HUES48 (cell line): ENCODE results near the gene DPY19L1.
"Not testable (repeated sequence)": the region's sequence is repeated elsewhere in the genome, so short reads cannot be mapped to it uniquely, and the experiment has no call there.

ENCODE experiments used
- H3K27ac ChIP-seq: one replicate; pipeline ENCODE4 v1.7.0; 2013; ENCODE audit warnings: low read depth, low read length, inconsistent platforms
- H3K27me3 ChIP-seq: 2 replicates; pipeline ENCODE4 v1.6.1; 2013; ENCODE audit warnings: mild to moderate bottlenecking, low read length; ENCODE audit not compliant: control insufficient read depth, insufficient read depth
- H3K36me3 ChIP-seq: 2 replicates; pipeline ENCODE4 v1.6.1; 2013; ENCODE audit warnings: low read length; ENCODE audit not compliant: control insufficient read depth, insufficient read depth
- H3K4me1 ChIP-seq: 2 replicates; pipeline ENCODE4 v1.6.1; 2013; ENCODE audit warnings: mild to moderate bottlenecking, low read length; ENCODE audit not compliant: control insufficient read depth, insufficient read depth
- H3K4me3 ChIP-seq: 2 replicates; pipeline ENCODE4 v1.5.1; 2013; ENCODE audit warnings: mild to moderate bottlenecking, low read depth, low read length
- H3K9ac ChIP-seq: 2 replicates; pipeline ENCODE4 v1.6.1; 2013; ENCODE audit warnings: mild to moderate bottlenecking, low read depth, low read length, moderate library complexity
- H3K9me3 ChIP-seq: 2 replicates; pipeline ENCODE4 v1.6.1; 2013; ENCODE audit warnings: low read length; ENCODE audit not compliant: control insufficient read depth, insufficient read depth

DPY19L1 gene

DNA sequence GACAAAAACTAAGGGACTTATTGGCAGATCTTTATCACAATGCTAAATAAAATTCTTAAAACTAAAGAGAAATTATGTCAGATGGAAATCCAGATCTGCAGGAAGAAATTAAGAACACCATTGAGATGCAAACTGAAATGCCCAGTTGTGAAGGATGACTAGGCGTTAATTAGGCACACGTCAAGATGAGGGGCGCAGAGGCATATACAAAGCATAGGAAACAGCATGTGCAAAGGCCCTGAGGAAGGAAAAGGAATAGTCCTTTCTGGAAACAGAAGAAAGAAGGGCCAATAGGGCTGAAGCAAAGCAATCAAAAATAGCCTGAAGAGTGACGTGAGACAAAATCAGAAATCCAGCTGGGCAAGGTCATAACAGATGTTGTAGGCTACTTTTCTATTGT lies 53.1 kb downstream of the DPY19L1 start:
- not testable (repeated sequence) for H3K9me3 ChIP-seq, H3K27ac ChIP-seq, H3K9ac ChIP-seq, H3K4me1 ChIP-seq, H3K4me3 ChIP-seq, H3K27me3 ChIP-seq, H3K36me3 ChIP-seq

DNA sequence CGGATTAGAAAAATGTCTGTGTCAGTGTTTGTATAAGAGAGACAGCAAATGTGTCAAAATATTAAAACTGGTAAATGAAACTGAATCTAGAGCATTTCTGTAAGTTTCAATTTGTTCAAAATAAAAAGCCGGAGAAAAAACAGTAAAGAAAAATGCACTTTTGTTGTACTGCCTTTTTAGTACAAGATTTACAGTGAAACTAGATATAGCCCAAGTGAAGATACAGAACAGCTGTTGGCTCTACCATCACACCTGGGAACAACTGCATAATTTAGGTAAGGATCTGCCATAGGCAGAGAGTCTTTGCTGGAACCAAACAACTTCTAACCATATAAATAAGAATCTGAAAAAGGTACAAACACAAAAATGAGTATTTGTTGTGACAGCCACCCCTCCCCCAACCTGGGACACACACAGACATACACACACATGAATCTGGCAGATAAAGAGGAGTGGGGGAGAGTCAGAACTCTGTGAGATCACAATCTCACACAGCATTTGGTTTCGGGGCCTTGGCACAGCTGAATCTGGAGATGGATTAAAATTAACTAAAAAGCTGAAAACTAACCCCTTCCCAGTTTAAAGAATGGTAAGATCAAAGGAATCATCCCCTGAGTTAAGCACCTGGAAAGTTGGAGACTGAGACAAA lies 54.8 kb downstream of the DPY19L1 start:
- no peak overlapping the region for H3K9ac ChIP-seq
- no peak overlapping the region for H3K4me3 ChIP-seq

GRCh38 chr7:34979124-34979523 lies 58.2 kb downstream of the DPY19L1 start:
- not testable (repeated sequence) for H3K9ac ChIP-seq, H3K27me3 ChIP-seq

More for the DNA sequence above, 54.8 kb downstream of the DPY19L1 start:
- Histone ChIP-seq H3K27ac (no peak overlapping the region), H3K27me3 (no peaks in the 10 kb centered on the region), H3K36me3 (no peaks in the 10 kb centered on the region), H3K9me3 (no peaks in the 10 kb centered on the region), H3K4me1 (0 out of 2 replicates have a peak, but pooled peaks cover 4% of the 10 kb centered on the region)

GRCh38 chr7:34973400-34973760 lies 63.9 kb downstream of the DPY19L1 start:
- no peaks in the 10 kb centered on the region for H3K9me3 ChIP-seq
- no peaks in the 10 kb centered on the region for H3K4me1 ChIP-seq
- no peak overlapping the region for H3K4me3 ChIP-seq
- 0 out of 2 replicates have a peak, but pooled peaks cover 5% of the 10 kb centered on the region for H3K36me3 ChIP-seq
- H3K9ac ChIP-seq = no peak overlapping the region
- no peaks in the 10 kb centered on the region for H3K27me3 ChIP-seq
- H3K27ac ChIP-seq = no peak overlapping the region

More at GRCh38 chr7:34979124-34979523, 58.2 kb downstream of the DPY19L1 start:
- not testable (repeated sequence) for H3K9me3 ChIP-seq, H3K36me3 ChIP-seq, H3K27ac ChIP-seq, H3K4me1 ChIP-seq, H3K4me3 ChIP-seq

DNA sequence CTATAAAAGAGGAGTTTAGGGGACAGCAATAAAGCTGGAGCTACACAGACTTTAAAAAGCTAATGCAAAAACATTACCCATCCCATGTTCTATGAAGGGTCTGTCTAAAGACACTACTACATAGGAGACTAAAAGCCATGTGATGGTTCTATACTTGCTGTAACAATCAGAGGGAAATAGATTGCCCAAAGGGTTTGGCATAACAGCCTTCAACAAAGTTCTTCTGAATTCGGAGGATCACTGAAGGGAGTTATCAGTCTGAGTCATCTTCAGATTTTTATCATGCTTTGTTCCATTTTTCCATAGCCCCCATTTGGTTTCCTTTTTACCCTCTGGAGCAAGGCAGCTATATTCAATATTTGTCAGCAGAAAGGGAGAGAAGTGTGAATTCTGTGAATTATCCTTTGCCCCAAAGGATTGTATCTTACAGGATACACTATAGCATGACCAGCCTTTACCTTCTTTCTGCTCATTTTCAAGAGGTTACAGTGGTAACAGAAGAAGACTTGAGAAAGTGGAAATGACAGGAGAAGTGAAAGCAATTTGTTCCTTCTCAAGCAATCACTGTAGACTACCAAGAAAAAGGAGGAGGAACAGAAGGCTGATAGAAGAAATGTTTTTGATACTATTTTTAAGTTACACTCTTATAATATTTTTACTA lies 64.4 kb downstream of the DPY19L1 start:
- not testable (repeated sequence) for H3K4me3 ChIP-seq, H3K27ac ChIP-seq, H3K27me3 ChIP-seq, H3K9me3 ChIP-seq, H3K4me1 ChIP-seq, H3K9ac ChIP-seq, H3K36me3 ChIP-seq

GRCh38 chr7:34967818-34968217 lies 69.5 kb downstream of the DPY19L1 start:
- H3K27ac ChIP-seq, H3K4me1 ChIP-seq, H3K27me3 ChIP-seq, H3K9ac ChIP-seq, H3K4me3 ChIP-seq, H3K36me3 ChIP-seq, H3K9me3 ChIP-seq: not testable (repeated sequence)

DNA sequence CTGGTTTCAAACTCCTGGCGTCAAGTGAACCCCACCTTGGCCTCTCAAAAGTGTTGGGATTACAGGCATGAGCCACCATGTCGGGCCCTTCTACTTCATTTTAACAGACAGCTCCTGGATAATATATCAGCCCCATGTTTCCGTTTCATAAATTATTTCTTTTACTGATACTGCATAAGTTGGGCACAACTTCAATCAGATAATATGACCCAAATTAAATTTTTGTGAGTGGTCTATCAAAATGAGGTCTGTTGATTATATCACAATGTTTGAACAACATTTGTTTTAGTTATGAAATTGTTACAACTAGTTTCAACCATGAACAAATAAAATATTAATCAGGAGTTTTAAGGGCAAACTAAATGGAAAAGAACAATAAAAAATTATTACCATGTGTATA lies 70.8 kb downstream of the DPY19L1 start:
- H3K36me3 ChIP-seq, H3K9ac ChIP-seq, H3K4me1 ChIP-seq, H3K9me3 ChIP-seq, H3K4me3 ChIP-seq, H3K27me3 ChIP-seq, H3K27ac ChIP-seq: not testable (repeated sequence)

DNA sequence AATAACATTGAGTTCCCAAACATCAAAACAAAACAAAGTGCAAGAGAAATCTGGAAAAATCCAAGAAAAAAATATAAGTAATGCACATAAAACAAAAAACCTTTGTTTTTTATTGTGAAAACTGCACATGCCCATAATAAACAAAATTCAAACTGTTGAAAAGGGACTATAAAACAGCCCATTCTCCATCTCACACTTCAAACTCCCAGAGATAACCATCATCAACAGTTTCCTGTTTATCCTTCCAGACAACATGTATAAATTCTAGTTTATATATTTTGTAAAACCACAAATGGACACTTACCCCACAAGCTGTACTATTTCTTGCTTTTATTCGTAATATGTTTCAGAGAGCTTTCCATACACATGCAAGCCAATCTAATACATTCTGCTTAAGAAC lies 79.3 kb downstream of the DPY19L1 start:
- Histone ChIP-seq H3K4me1 (no peaks in the 10 kb centered on the region), H3K27me3 (no peaks in the 10 kb centered on the region), H3K9ac (no peak overlapping the region), H3K36me3 (no peaks in the 10 kb centered on the region), H3K9me3 (no peaks in the 10 kb centered on the region), H3K4me3 (no peak overlapping the region), H3K27ac (no peak overlapping the region)

- H3K36me3 ChIP-seq = no peaks in the 10 kb centered on the region
- H3K4me3 ChIP-seq = no peak overlapping the region
- no peak overlapping the region for H3K27ac ChIP-seq
- no peaks in the 10 kb centered on the region for H3K9me3 ChIP-seq
- 0 out of 2 replicates have a peak, but pooled peaks cover 5% of the 10 kb centered on the region for H3K4me1 ChIP-seq
- no peak overlapping the region for H3K9ac ChIP-seq
- H3K27me3 ChIP-seq = no peaks in the 10 kb centered on the region
Measured at GRCh38 chr7:34952822-34953221, 84.5 kb downstream of the DPY19L1 start.

DNA sequence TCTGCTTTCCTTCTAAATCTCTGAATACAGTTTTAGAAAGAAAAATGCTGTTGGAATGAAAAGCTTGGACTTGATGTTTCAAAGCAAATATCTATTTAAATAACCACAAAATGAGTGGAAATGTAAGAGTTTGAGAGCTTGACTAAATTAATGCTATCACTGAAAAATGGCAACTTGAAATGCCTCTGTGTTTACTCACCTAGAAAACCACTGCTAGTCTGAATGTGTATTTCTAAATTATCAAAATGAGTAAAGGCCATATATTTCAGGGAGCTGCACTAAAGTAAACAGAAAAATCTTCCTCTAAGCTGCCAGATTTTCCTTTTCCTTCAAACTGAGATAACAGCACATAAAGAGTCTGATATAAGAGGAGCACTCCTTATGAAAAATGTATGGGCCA lies 87.9 kb downstream of the DPY19L1 start:
- no peaks in the 10 kb centered on the region for H3K27me3 ChIP-seq
- H3K4me3 ChIP-seq = no peak overlapping the region

GRCh38 chr7:34947427-34947826 lies 89.9 kb downstream of the DPY19L1 start:
- not testable (repeated sequence) for H3K36me3 ChIP-seq, H3K27me3 ChIP-seq, H3K4me3 ChIP-seq, H3K9ac ChIP-seq, H3K4me1 ChIP-seq, H3K27ac ChIP-seq, H3K9me3 ChIP-seq

More for the DNA sequence above, 87.9 kb downstream of the DPY19L1 start:
- Histone ChIP-seq H3K36me3 (no peaks in the 10 kb centered on the region), H3K9ac (no peak overlapping the region), H3K27ac (no peak overlapping the region), H3K4me1 (0 out of 2 replicates have a peak, but pooled peaks cover 5% of the 10 kb centered on the region), H3K9me3 (no peaks in the 10 kb centered on the region)
